NT2/D1 (cell line): Measurements from ENCODE around the gene RALGPS2.
"Not testable (repeated sequence)": the region's sequence is repeated elsewhere in the genome, so short reads cannot be mapped to it uniquely, and the experiment has no call there.

Experiments used
- DNase-seq: peaks from one replicate; pipeline ENCODE4 v3.0.0-alpha.2; 2011; ENCODE audit warnings: low read depth, low spot score
- H3K27me3 ChIP-seq: 2 replicates; pipeline ENCODE4 v1.6.0; 2011; ENCODE audit warnings: mild to moderate bottlenecking; ENCODE audit not compliant: insufficient read length, insufficient read depth
- H3K36me3 ChIP-seq: 2 replicates; pipeline ENCODE4 v1.6.1; 2011; ENCODE audit warnings: mild to moderate bottlenecking, low read length, mixed read lengths; ENCODE audit not compliant: insufficient read depth, insufficient read length
- H3K4me1 ChIP-seq: 2 replicates; pipeline ENCODE4 v1.5.1; 2011; ENCODE audit not compliant: insufficient read depth, insufficient read length
- H3K4me3 ChIP-seq: 2 replicates; pipeline ENCODE4 v1.5.1; 2011; ENCODE audit warnings: low read depth; ENCODE audit not compliant: insufficient read length
- H3K9ac ChIP-seq: 2 replicates; pipeline ENCODE4 v1.6.0; 2011; ENCODE audit warnings: low read depth; ENCODE audit not compliant: insufficient read length
- H3K9me3 ChIP-seq: 2 replicates; pipeline ENCODE4 v1.5.1; 2011; ENCODE audit warnings: mild to moderate bottlenecking, low read length; ENCODE audit not compliant: insufficient read depth
- SUZ12 ChIP-seq: IDR thresholded peaks from 2 replicates; pipeline ENCODE4 v1.6.1; 2011; ENCODE audit not compliant: insufficient read length, insufficient read depth; ENCODE audit errors: extremely low read depth
- YY1 ChIP-seq: IDR thresholded peaks from 2 replicates; pipeline ENCODE4 v1.6.1; 2011; ENCODE audit not compliant: insufficient read length, insufficient read depth
- ZNF274 ChIP-seq: IDR thresholded peaks from 2 replicates; pipeline ENCODE4 v1.6.1; 2011; ENCODE audit warnings: mild to moderate bottlenecking, low read depth, low read length

RALGPS2 gene

DNA sequence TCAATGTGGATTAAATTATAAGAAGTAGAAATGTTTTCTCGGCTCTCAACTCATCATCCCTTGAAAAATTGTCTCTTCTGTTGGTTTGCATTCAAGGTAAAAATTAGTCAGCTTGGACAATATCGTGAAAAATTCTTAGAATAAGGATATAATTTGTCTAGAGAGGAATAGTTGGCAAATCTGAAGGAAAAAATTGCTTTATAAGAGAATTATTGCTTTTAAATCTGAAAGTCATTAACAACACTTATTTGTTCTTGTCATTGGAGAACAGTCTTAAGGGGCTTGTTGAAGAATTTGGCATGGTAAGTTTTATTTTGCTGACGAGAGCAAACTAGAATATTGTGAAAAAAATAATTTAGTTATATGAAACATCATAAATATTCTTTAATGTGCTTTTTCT lies 119.4 kb downstream of the RALGPS2 start:
- no peak for DNase-seq
- H3K4me1 ChIP-seq, result no peaks in the 10 kb centered on the region
- TF ChIP-seq YY1 (no peak), SUZ12 (no peak)
- H3K36me3 ChIP-seq, result no peaks in the 10 kb centered on the region
- H3K4me3 ChIP-seq, result no peak overlapping the region
- H3K9me3 ChIP-seq, result no peaks in the 10 kb centered on the region
- no peaks in the 10 kb centered on the region for H3K27me3 ChIP-seq
- H3K9ac ChIP-seq, result no peak overlapping the region

DNA sequence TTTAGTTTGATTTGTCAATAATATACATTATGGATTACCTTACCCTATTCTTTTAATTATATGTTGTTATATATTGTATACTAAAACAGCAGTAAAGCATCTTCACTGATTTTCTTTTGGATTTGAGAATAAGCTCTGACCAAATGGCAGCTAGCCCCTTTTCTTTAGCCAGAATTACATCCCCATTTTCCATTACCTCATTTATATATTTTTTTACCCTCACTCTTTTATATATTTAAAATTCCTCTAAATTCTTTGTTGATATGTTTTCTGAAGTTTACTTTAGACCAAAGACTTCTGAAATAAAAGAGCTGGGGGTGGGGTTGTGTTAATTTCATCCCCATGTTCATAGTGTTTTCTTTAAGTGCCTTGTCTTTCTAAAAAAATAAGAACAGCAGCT lies 121.3 kb downstream of the RALGPS2 start:
- no peaks in the 10 kb centered on the region for H3K27me3 ChIP-seq
- TF ChIP-seq ZNF274, result no peak
- H3K36me3 ChIP-seq, result no peaks in the 10 kb centered on the region
- no peaks in the 10 kb centered on the region for H3K9me3 ChIP-seq
- H3K4me1 ChIP-seq, result no peaks in the 10 kb centered on the region
- H3K4me3 ChIP-seq, result no peak overlapping the region
- no peak for DNase-seq
- H3K9ac ChIP-seq, result no peak overlapping the region

DNA sequence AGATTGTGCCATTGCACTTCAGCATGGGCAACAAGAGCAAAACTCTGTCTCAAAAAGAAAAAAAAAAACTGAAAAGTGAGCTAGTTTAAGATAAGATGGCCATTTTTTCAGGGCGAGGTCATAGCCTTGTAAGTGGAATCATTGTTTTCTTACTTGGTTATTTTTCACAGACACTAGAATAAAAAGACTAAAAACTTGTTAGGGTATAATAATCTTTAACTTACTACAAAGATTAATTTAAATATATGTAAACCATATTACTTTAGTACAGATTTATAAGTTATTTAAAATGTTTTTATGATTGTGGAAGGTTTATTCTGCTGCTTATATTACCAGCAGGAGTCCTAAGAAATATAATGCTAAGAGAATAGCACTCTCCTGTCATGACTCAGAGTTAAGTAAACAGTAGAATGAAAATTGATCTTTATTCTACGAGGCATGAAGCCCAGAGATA lies 122.4 kb downstream of the RALGPS2 start:
- no peaks in the 10 kb centered on the region for H3K4me1 ChIP-seq
- H3K27me3 ChIP-seq, result no peaks in the 10 kb centered on the region
- no peak overlapping the region for H3K9ac ChIP-seq
- DNase-seq, result no peak
- H3K4me3 ChIP-seq, result no peak overlapping the region
- TF ChIP-seq ZNF274 (no peak), YY1 (no peak), SUZ12 (no peak)
- no peaks in the 10 kb centered on the region for H3K36me3 ChIP-seq
- H3K9me3 ChIP-seq, result no peaks in the 10 kb centered on the region

DNA sequence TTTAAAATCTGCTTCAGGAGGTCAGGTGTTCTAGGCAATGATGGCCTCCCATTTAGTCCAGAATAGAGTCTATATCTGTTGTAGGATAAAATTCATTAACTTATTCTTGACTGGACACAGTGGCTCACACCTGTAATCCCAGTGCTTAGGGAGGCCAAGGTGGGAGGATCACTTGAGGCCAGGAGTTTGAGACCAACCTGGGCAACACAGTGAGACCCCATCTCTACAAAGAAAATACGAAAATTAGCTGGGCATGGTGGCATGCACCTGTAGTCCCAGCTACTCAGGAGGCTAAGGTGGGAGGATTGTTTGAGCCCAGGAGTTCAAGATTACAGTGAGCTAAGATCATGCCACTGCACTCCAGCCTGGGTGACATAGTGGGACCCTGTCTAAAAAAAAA lies 122.9 kb downstream of the RALGPS2 start:
- H3K36me3 ChIP-seq, H3K4me1 ChIP-seq, H3K9me3 ChIP-seq, H3K4me3 ChIP-seq, H3K27me3 ChIP-seq, DNase-seq, H3K9ac ChIP-seq: not testable (repeated sequence)

- no peaks in the 10 kb centered on the region for H3K36me3 ChIP-seq
Measured at GRCh38 chr1:178849918-178850317, 124.9 kb downstream of the RALGPS2 start.

DNA sequence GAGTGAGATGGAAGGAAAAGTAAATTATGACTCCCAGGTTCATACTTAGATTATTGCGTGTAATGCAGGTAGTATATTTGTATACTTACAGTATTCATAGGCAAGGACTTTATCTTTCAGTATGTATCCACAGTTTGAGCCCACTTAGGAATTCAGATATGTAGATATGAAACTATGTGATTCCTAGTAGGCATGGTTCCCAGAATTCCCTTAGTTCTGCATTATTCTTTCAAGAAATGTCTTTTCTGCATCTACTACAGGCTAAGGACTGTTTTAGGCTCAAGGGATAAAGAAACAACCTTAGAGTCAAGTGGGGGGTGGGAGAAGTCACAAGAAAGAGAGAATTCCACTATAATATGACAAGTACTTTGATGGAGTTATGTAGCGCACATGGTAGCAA lies 132.1 kb downstream of the RALGPS2 start:
- Histone ChIP-seq H3K9ac (no peak overlapping the region), H3K4me3 (no peak overlapping the region), H3K9me3 (no peaks in the 10 kb centered on the region), H3K4me1 (no peaks in the 10 kb centered on the region), H3K27me3 (no peaks in the 10 kb centered on the region), H3K36me3 (no peaks in the 10 kb centered on the region)
- DNase-seq, result no peak
- TF ChIP-seq YY1, result no peak

More at GRCh38 chr1:178849918-178850317, 124.9 kb downstream of the RALGPS2 start:
- no peaks in the 10 kb centered on the region for H3K9me3 ChIP-seq
- H3K27me3 ChIP-seq, result no peaks in the 10 kb centered on the region
- H3K4me3 ChIP-seq, result no peak overlapping the region
- H3K9ac ChIP-seq, result no peak overlapping the region
- TF ChIP-seq ZNF274 (no peak), YY1 (no peak), SUZ12 (no peak)
- no peaks in the 10 kb centered on the region for H3K4me1 ChIP-seq
- DNase-seq, result no peak

- no peaks in the 10 kb centered on the region for H3K4me1 ChIP-seq
- H3K36me3 ChIP-seq, result no peaks in the 10 kb centered on the region
- TF ChIP-seq SUZ12, result no peak
- TF ChIP-seq ZNF274, result no peak
- no peak for TF ChIP-seq YY1
- no peak for DNase-seq
- H3K4me3 ChIP-seq, result no peak overlapping the region
- no peaks in the 10 kb centered on the region for H3K9me3 ChIP-seq
- H3K9ac ChIP-seq, result no peak overlapping the region
- no peaks in the 10 kb centered on the region for H3K27me3 ChIP-seq
Measured at GRCh38 chr1:178862416-178862815, 137.4 kb downstream of the RALGPS2 start.

GRCh38 chr1:178862864-178863263 lies 137.8 kb downstream of the RALGPS2 start:
- no peak for TF ChIP-seq SUZ12
- TF ChIP-seq ZNF274, result no peak
- no peak for TF ChIP-seq YY1
- Histone ChIP-seq H3K9me3 (no peaks in the 10 kb centered on the region), H3K27me3 (no peaks in the 10 kb centered on the region), H3K36me3 (no peaks in the 10 kb centered on the region), H3K4me1 (no peaks in the 10 kb centered on the region), H3K4me3 (no peak overlapping the region), H3K9ac (no peak overlapping the region)
- no peak for DNase-seq
